Upper lobe of left lung (tissue), 6 donors: Measurements from ENCODE around the gene LBHD1. TPM values are rescaled to one million over a fixed set of nuclear protein-coding genes. Genes with fewer than 3 reads are reported as not detected.
A peak's percentile ranks its signal among the peaks of the same experiment; 100 is the strongest.

Experiments used
- ATAC-seq, 2 donors: fragments of 200-7000 bp; cut with Tn5 transposase; one replicate each; pipeline ENCODE4 v1.9.1; 2022; ENCODE audit warnings: mild to moderate bottlenecking in 2 of 2, moderate library complexity in 2 of 2; ENCODE audit not compliant: low FRiP score in 2 of 2
- DNase-seq, 2 donors: peaks; one replicate each; pipeline ENCODE4 v3.0.0-alpha.2; 2019 to 2020
- H3K27ac ChIP-seq, 4 donors: fragments of 200-600 bp; sonication (generic); one replicate each; pipeline ENCODE4 v1.5.1; 2016 to 2019
- H3K27me3 ChIP-seq, 4 donors: fragments of 200-600 bp; sonication (generic); one replicate each; pipeline ENCODE4 v1.5.1; 2017 to 2019
- H3K36me3 ChIP-seq, 4 donors: fragments of 200-600 bp; sonication (generic); one replicate each; pipeline ENCODE4 v1.5.1; 2016 to 2019
- H3K4me1 ChIP-seq, 4 donors: fragments of 200-600 bp; sonication (generic); one replicate each; pipeline ENCODE4 v1.5.1; 2018 to 2019
- H3K4me3 ChIP-seq, 4 donors: fragments of 200-600 bp; sonication (generic); one replicate each; pipeline ENCODE4 v1.5.1; 2017 to 2019; ENCODE audit warnings: mild to moderate bottlenecking in 2 of 4, moderate library complexity in 1 of 4
- H3K9me3 ChIP-seq, 4 donors: fragments of 200-600 bp; sonication (generic); one replicate each; pipeline ENCODE4 v1.5.1; 2018 to 2019
- EP300 ChIP-seq, 4 donors: sonication (generic); formaldehyde crosslinking; IDR thresholded peaks; one replicate each; pipeline ENCODE4 v1.5.1; 2017; ENCODE audit warnings: antibody characterized with exemption in 4 of 4, control low read depth in 2 of 4
- POLR2A ChIP-seq, 4 donors: fragments of 450-650 bp; IDR thresholded peaks; one replicate each; pipeline ENCODE4 v1.5.1; 2016 to 2017; ENCODE audit warnings: antibody characterized with exemption in 4 of 4, mild to moderate bottlenecking in 2 of 4
- POLR2AphosphoS5 ChIP-seq, 2 donors: sonication (generic); formaldehyde crosslinking; IDR thresholded peaks; one replicate each; pipeline ENCODE4 v1.5.1; 2017; ENCODE audit warnings: antibody characterized with exemption in 2 of 2
- WGBS, 2 donors: methylation state at CpG; one replicate each; pipeline ENCODE4 v1.1.5; 2017 to 2018; 5-methylcytosine and 5-hydroxymethylcytosine counted together
- total RNA-seq, 6 donors: library from RNA; depleted of rRNA in 4 of 6; stranded (reverse); fragments of >200 nt in 4 of 6; gene quantifications; one replicate each; pipeline versions ENCODE4 v1.1.0 to v1.2.1, GENCODE V29; 2016 to 2021
- TF ChIP-seq, protein P1 (sequence below), 6 experiments: fragments of 450-650 bp in 4 of 6; fragments of 200-600 bp in 2 of 6; sonication (generic) in 2 of 6; IDR thresholded peaks; one replicate each; pipeline ENCODE4 v1.5.1; 2016 to 2019; ENCODE audit warnings: antibody characterized with exemption in 6 of 6
- donor health status: DM: no; HTN: no; CAD: no; lungs with moderate emphysema.
- donor health status: DM: no; HTN: yes; CAD: no; lungs with severe emphysema.

The LBHD1 gene
- total RNA-seq, result 10 to 100 TPM in 1 of 6 donors, 1 to 10 TPM in 5; 3.6 to 19.9 (median 6.8) TPM

DNA sequence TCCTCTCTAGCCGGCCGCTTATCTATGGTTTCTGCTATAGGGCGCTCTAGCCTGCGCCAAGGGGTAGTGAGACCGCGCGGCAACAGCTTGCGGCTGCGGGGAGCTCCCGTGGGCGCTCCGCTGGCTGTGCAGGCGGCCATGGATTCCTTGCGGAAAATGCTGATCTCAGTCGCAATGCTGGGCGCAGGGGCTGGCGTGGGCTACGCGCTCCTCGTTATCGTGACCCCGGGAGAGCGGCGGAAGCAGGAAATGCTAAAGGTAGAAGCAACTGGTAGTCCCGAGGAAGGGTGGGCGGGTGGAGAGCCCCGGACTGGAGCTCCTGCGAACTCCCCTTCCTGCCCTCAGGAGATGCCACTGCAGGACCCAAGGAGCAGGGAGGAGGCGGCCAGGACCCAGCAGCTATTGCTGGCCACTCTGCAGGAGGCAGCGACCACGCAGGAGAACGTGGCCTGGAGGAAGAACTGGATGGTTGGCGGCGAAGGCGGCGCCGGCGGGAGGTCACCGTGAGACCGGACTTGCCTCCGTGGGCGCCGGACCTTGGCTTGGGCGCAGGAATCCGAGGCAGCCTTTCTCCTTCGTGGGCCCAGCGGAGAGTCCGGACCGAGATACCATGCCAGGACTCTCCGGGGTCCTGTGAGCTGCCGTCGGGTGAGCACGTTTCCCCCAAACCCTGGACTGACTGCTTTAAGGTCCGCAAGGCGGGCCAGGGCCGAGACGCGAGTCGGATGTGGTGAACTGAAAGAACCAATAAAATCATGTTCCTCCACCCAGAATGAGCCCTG lies at the start of gene LBHD1, which contains the start of gene UQCC3:
Gene LBHD1 (minus strand): TSS at position 660 of the 782 bp plus-strand sequence. CDS start 2,236 bp downstream, outside the sequence.
Gene UQCC3 (plus strand): TSS at position 66 of the 782 bp plus-strand sequence. CDS start 73 bp downstream, at position 139.
- ATAC-seq (peak; percentile 92 to 93), DNase-seq (peak; percentile 82 to 91)
- 0% methylated on average over 13 to 54 of the region's 59 CpGs for WGBS, 2 donors
- Histone ChIP-seq H3K27ac (peak within 1 kb of the TSS; percentile 84 to 92 (median 90)), H3K36me3 (peaks cover 3 to 36% (median 11%) of the 10 kb centered on the region in 4 donors), H3K4me3 (peak within 1 kb of the TSS; percentile 37 to 89 (median 77)), H3K27me3 (no peaks in the 10 kb centered on the region), H3K9me3 (no peaks in the 10 kb centered on the region), H3K4me1 (peaks cover 26 to 46% (median 33%) of the 10 kb centered on the region in 4 donors)
- TF ChIP-seq POLR2AphosphoS5 (IDR thresholded peaks at IDR 0.05) (peak; percentile 30 to 58), EP300 (IDR thresholded peaks at IDR 0.05) (no peak), POLR2A (IDR thresholded peaks at IDR 0.05) (peak in 3 of 4 donors; percentile 55 to 78 (median 60))
- TF ChIP-seq, protein P1, sequence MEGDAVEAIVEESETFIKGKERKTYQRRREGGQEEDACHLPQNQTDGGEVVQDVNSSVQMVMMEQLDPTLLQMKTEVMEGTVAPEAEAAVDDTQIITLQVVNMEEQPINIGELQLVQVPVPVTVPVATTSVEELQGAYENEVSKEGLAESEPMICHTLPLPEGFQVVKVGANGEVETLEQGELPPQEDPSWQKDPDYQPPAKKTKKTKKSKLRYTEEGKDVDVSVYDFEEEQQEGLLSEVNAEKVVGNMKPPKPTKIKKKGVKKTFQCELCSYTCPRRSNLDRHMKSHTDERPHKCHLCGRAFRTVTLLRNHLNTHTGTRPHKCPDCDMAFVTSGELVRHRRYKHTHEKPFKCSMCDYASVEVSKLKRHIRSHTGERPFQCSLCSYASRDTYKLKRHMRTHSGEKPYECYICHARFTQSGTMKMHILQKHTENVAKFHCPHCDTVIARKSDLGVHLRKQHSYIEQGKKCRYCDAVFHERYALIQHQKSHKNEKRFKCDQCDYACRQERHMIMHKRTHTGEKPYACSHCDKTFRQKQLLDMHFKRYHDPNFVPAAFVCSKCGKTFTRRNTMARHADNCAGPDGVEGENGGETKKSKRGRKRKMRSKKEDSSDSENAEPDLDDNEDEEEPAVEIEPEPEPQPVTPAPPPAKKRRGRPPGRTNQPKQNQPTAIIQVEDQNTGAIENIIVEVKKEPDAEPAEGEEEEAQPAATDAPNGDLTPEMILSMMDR (IDR thresholded peaks at IDR 0.05), result peak in 2 of 6 experiments; percentile 17

DNA sequence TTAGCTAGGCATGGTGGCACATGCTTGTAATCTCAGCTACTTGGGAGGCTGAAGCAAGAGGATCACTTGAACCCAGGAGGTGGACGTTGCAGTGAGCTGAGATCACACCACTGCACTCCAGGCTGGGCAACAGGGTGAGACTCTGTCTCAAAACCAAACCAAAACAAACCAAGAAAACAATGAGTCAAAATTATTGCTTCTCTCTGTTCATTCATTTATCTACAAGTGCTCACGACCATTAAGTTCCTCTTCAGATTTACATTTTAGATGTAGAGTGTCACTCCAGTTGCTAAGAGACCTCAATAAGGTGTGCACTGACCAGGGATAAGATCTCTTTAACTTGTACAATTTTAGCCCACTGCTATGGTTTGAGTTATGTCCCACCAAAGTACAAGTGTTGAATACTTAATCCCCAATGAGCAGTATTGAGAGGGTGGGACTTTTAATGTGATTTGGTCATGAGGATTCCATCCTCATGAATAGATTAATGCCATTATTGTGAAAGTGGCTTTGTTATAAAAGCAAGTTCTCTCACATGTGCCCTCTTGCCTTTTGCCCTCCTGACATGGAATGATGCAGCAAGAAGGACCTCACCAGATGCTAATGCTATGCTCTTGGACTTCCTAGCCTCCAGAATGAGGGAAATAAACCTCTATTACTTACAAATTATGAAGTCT lies 47.4 kb upstream of the LBHD1 start:
- H3K27me3 ChIP-seq, result no peaks in the 10 kb centered on the region
- ATAC-seq (no peak), DNase-seq (no peak)
- 70 to 72% methylated on average over 2 of the region's 2 CpGs for WGBS, 2 donors
- no peak for TF ChIP-seq EP300 (IDR thresholded peaks at IDR 0.05)
- no peak for TF ChIP-seq POLR2AphosphoS5 (IDR thresholded peaks at IDR 0.05)
- TF ChIP-seq POLR2A (IDR thresholded peaks at IDR 0.05), result no peak
- TF ChIP-seq, protein P1 (IDR thresholded peaks at IDR 0.05), result no peak
- no peaks in the 10 kb centered on the region for H3K9me3 ChIP-seq
- peaks cover 90 to 100% (median 91%) of the 10 kb centered on the region in 4 donors for H3K36me3 ChIP-seq
- H3K27ac ChIP-seq, result no peak overlapping the region
- peaks cover 11 to 20% (median 16%) of the 10 kb centered on the region in 4 donors for H3K4me1 ChIP-seq
- no peak overlapping the region for H3K4me3 ChIP-seq

DNA sequence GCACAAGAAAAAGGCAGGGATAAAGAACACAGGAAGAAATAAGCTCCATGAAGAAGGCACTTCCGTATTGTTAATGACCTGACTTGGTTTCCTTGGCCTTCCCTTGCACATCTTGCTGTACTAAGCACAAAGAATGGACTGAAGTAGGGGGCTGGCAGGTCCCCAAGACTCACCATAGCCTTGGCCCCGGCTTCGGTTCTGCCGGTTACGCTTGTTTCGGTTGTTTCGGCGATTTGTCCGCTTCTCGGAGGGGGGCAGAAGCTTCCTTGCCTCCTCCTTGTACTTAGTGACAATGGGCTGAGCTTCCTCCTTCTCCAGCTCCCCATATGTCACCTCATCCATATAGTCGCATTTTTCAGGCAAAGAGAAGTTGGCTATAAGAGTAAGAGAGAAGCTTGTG lies 44.7 kb upstream of the LBHD1 start:
- Histone ChIP-seq H3K9me3 (no peaks in the 10 kb centered on the region), H3K36me3 (peaks cover 72 to 100% (median 93%) of the 10 kb centered on the region in 4 donors), H3K4me1 (peaks cover 0 to 28% (median 12%) of the 10 kb centered on the region in 4 donors), H3K4me3 (no peak overlapping the region), H3K27ac (no peak overlapping the region), H3K27me3 (no peaks in the 10 kb centered on the region)
- TF ChIP-seq EP300 (IDR thresholded peaks at IDR 0.05) (no peak), POLR2AphosphoS5 (IDR thresholded peaks at IDR 0.05) (no peak), POLR2A (IDR thresholded peaks at IDR 0.05) (no peak)
- TF ChIP-seq, protein P1 (IDR thresholded peaks at IDR 0.05), result no peak
- ATAC-seq (no peak), DNase-seq (no peak)
- WGBS, 2 donors, result 93 to 94% methylated on average over 11 of the region's 11 CpGs

DNA sequence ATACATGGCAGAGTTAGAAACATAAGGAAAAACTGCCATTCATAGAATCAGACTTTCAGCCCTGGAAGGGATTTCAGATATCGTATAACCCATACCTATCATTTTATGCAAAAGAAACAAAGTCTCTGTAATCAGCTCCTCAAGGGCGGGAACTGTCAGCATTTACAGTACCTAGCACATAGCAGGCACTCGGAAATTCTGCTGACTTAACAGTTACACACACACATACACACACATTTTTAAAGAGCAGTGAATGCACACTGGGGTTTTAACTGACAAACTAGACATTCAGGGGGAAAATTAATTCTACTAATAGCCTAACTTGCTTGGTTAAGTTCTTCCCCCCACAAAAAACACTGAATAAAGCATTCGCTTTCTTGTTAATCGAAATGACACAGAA lies 44.1 kb upstream of the LBHD1 start:
- TF ChIP-seq POLR2AphosphoS5 (IDR thresholded peaks at IDR 0.05), result no peak
- TF ChIP-seq, protein P1 (IDR thresholded peaks at IDR 0.05), result no peak
- TF ChIP-seq POLR2A (IDR thresholded peaks at IDR 0.05), result no peak
- TF ChIP-seq EP300 (IDR thresholded peaks at IDR 0.05), result no peak
- Histone ChIP-seq H3K4me3 (no peak overlapping the region), H3K4me1 (peaks cover 0 to 28% (median 11%) of the 10 kb centered on the region in 4 donors)

More for the DNA sequence above, 44.1 kb upstream of the LBHD1 start:
- H3K27ac ChIP-seq, result no peak overlapping the region
- WGBS, 2 donors, result 93 to 94% methylated on average over 5 of the region's 5 CpGs
- H3K36me3 ChIP-seq, result peaks cover 66 to 99% (median 93%) of the 10 kb centered on the region in 4 donors
- no peaks in the 10 kb centered on the region for H3K9me3 ChIP-seq
- H3K27me3 ChIP-seq, result no peaks in the 10 kb centered on the region
- DNase-seq, result no peak
- ATAC-seq, result no peak
